Left ventricle myocardium superior (tissue), 1 donor: ENCODE data around the gene CCDC177. TPM values are rescaled to one million over a fixed set of nuclear protein-coding genes. Genes with fewer than 3 reads are reported as not detected.

Experiments used
- ATAC-seq: fragments of 200-7000 bp; cut with Tn5 transposase; one replicate; pipeline ENCODE4 v1.9.1; 2020; ENCODE audit warnings: mild to moderate bottlenecking, moderate library complexity
- DNase-seq: peaks from one replicate; pipeline ENCODE4 v3.0.0-alpha.2; 2020
- intact Hi-C: fragments of 100-400 bp; cut with micrococcal nuclease; formaldehyde crosslinking; loops from one replicate; pipeline ENCODE4 v1.11.0; 2022
- long read RNA-seq: library from polyadenylated mRNA; unstranded; transcript quantifications from one replicate; pipeline ENCODE4 v2.0.0, GENCODE V29; 2021
- total RNA-seq: library from RNA; stranded (reverse); fragmentation: NEBNext Ultra II Directional; extraction: Animal tissue kit (Norgen Biotek cat#: 25700); gene quantifications from one replicate; pipeline ENCODE4 v1.2.1, GENCODE V29; 2021
- donor health status: DM: no; HTN: yes; CAD: no; lungs with severe emphysema.

CCDC177 gene
- not detected for total RNA-seq
- long read RNA-seq = 0 reads

DNA sequence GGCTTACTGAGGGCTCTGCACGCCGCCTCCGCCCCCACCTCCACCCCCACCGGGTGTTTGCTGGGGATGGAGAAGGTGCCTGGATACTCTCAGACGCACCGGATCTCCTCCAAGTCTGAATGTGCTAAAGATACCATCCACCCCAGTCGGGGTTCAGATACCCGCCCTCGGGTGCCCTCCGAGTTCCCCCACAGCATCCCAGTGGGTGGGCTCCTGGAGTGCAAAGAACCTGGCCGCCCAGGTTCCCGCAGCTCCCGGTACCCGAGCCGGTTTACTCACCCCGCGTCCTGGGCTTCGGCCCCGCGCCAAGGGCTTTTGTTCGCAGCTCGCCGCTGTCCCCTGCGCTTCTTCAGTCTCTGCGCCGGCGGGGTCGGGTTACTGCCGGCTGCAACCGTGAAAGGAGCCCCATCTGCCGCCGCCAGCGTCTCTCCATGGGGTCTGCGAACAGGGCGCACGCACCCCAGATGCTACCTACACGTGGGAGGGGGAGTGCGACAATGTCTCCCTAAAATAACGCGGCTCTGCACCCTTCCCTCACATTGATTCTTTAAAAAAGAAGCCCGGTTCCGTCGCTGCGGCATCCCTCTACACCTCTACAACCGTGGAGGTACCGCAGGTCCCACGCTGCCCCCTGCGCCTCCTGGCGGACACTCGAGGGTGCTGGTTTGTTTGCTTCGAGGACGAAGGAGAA lies at the start of gene CCDC177:
TSS of gene CCDC177 (minus strand) at position 609 of the 691 bp plus-strand sequence. CDS start 1,249 bp downstream, outside the sequence.
- DNase-seq (peak; percentile 67), ATAC-seq (peak; percentile 53)
- intact Hi-C loops = no loop called here

- DNase-seq (no peak), ATAC-seq (no peak)
- intact Hi-C loops = no loop called here
Observed at GRCh38 chr14:69624136-69624535, 49.5 kb upstream of the CCDC177 start.

- no peak for DNase-seq
- intact Hi-C loops = no loop called here
- ATAC-seq = no peak
Observed at GRCh38 chr14:69620981-69621380, 46.3 kb upstream of the CCDC177 start.

- DNase-seq (no peak), ATAC-seq (no peak)
- intact Hi-C loops = no loop called here
Observed at GRCh38 chr14:69620211-69620611, 45.5 kb upstream of the CCDC177 start.

GRCh38 chr14:69619012-69619411 lies 44.3 kb upstream of the CCDC177 start:
- no peak for ATAC-seq
- DNase-seq = no peak
- intact Hi-C loops = loop anchor here (10.0 kb wide), 1 partner anchor 46 kb away; no protein-coding TSS in a partner anchor

GRCh38 chr14:69617796-69618195 lies 43.1 kb upstream of the CCDC177 start:
- ATAC-seq (no peak), DNase-seq (no peak)
- intact Hi-C loops = loop anchor here (10.0 kb wide), 1 partner anchor 47 kb away; no protein-coding TSS in a partner anchor

DNA sequence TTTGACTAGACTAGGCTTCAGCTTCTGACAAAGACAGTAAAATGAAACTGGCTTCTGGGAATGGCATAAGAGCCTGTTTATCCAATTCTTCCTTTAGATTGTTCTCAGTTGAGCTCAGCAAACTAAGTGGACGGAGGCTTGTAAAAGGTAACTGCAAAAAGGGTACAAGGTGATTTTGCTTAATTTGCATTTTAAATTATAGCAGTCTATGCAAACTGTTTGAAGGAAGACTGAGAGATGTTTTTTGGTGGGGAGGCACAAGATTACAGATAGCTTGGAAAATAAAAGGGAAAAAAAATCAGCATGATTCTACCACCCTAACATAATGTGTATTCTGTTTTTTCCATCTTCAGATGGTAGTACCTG lies 41.7 kb upstream of the CCDC177 start:
- no peak for DNase-seq
- intact Hi-C loops = loop anchor here (10.0 kb wide), 1 partner anchor 48 kb away; no protein-coding TSS in a partner anchor

DNA sequence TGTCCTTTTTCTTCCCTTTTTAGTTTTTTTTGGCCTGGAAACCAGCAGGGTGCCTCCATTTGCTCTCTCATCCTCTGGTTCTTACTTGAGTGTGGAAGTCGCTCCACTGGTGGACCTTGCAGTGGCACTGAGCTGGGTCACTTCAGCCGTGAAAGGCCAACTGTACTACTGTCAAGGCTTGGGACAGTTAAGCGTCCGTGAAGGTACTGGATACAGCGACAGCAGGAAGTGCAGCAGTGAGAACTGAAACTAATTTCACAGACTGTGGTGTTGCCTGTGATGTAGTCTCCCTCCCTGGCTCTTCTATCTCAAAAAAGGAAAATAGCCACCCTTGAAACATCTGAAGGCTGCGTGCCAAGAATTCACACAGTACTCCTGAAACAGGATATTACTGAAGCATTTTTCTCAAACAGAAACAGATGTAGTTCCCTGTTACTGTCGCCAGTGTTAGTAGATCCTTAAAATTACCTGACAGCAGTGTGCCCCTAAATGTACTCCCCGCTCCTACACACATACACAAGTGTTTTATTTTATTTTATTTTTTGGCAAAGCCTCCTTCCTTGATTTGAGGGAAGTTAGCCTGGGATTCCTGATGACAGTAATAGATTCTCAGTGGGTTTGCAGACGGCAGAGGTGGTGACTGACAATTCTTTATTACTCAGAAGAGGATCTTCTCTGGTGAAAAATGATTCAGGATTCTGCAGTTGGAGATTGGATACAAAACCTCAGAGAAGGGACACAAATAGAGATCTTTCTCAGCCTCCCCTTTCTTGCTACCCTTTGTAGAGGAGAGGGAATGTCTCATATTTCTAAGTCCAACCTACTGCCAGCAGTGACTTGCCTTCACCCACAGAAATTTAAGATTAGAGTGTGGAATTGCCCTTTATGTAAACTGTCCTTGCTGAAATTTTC lies 41.1 kb upstream of the CCDC177 start:
- DNase-seq (no peak), ATAC-seq (peak; percentile 52)
- intact Hi-C loops = loop anchor here (10.0 kb wide), 1 partner anchor 49 kb away; no protein-coding TSS in a partner anchor

More for the DNA sequence above, 41.7 kb upstream of the CCDC177 start:
- no peak for ATAC-seq

DNA sequence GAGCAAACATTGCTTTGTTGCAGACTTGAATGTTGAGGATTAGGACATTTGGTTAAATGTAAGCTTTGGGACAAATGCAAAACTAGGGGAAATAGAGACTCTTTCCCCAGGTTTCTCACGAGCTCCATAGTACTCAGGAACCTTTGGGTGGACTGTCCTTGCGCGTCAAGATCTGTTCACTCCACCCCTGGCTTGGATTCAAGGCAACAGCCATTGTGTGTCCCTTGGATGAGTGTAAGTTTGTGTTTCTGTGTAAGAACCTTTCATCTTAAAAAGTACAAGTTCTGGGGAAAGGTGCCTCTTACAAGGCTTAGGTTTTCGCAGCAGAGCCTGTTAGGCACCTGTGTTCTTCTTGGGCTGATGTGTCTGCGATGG lies 40.4 kb upstream of the CCDC177 start:
- ATAC-seq (no peak), DNase-seq (no peak)
- intact Hi-C loops = loop anchor here (10.0 kb wide), 1 partner anchor 50 kb away; no protein-coding TSS in a partner anchor

GRCh38 chr14:69614592-69614991 lies 39.9 kb upstream of the CCDC177 start:
- intact Hi-C loops = loop anchor here (10.0 kb wide), 1 partner anchor 50 kb away; no protein-coding TSS in a partner anchor
- DNase-seq = no peak
- ATAC-seq = no peak

DNA sequence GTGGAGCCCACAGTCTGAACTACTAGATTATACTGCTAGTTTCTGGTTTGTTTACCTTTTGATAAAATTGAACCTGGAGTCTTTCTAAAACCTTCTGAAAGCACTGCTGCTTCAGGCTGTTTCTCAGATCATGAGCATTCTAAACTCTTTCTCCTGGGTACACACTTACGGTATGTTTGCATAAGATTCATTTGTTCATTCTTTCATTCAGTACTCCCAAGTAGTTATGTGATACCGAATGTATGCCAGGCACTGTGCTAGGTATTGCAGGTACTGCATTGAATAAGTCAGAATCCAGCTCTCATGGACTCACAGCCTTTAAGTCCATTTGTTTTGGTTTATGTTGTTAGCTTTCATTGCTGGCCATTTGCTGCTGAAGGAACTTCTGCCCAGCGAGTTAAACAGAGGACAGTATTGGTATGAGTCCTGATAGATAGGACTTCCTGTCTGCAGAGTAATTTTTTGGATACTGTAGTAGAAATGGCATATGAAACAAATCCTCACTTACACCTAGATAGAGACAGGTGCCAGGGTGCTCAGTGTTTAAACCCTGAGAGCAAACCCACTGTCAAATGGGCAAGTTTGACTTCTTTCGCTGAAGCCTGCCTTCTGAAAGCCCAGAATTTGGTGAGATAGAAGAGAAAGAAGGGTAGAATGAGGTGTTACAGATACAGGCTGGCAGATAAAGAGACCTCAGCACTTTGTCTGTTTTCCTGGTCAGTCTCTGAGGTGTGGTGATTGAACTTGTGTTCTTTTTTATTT lies 38.8 kb upstream of the CCDC177 start:
- no peak for DNase-seq
- intact Hi-C loops = loop anchor here (10.0 kb wide), 1 partner anchor 51 kb away; no protein-coding TSS in a partner anchor
- no peak for ATAC-seq

DNA sequence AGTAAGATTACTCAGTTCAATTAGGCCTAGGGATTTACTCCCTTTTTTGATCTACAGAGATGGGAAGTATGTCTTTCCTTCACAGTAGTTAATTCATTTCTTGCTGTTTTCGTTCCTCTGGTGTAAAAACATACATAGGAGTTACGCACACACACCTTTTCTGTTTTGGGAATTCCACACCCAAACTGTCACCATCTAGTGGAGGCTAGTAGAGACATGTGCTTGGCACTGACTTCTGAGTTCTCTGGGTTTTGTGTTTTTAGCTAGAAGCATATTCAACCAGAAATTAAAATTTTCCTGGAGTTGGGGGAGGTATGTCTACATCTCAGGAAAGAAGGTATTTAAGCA lies 38.1 kb upstream of the CCDC177 start:
- intact Hi-C loops = loop anchor here (10.0 kb wide), 1 partner anchor 52 kb away; no protein-coding TSS in a partner anchor
- no peak for DNase-seq
- ATAC-seq = no peak

DNA sequence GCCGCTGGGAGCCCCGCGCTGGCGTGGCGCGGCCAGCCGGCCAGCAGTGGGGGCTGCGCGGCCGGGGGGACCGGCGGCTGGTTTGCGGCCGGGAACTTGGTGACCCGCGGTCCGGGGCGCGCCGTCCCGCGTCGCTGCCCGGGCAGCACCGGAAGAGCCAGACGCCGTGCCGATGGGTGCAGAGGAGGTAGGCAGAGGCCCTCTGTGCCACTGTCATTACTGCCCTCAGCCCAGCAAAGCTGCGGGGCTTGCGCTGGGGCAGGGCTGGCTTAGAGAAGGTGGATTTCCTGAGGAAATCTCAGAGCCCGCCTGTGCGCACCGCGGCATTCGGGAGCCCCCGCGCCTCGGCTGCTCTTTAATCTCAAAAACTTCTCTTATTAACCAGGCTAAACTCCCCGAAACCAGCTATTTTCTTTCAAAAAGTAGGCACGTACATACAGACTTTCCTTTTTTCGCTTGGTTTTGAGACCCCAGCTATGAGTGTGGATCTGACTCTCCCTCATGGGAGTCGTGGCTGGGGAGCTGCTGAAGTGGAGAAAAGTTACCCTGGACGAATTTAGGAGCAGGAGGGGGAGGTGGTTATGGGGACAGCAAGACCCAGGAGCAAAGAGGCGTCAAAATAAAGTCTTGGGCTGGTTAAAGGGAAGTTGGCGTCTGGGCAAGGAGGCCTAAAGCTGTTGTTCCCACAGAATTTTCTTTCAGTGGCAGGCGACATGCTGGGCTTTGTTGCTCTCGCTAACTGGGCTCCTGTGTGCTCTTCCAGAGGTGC lies 37.5 kb upstream of the CCDC177 start:
- DNase-seq (peak; percentile 62), ATAC-seq (no peak)
- intact Hi-C loops = loop anchor here (10.0 kb wide), 1 partner anchor 53 kb away; no protein-coding TSS in a partner anchor

- intact Hi-C loops = loop anchor here (10.0 kb wide), 1 partner anchor 53 kb away; no protein-coding TSS in a partner anchor
- peak; percentile 87 for ATAC-seq
- peak; percentile 95 for DNase-seq
Observed at GRCh38 chr14:69611172-69612013, 36.7 kb upstream of the CCDC177 start, which contains the start of gene SUSD6. SUSD6 (plus strand) TSS chr14:69611596; CDS start chr14:69658593, 46,997 bp downstream.

DNA sequence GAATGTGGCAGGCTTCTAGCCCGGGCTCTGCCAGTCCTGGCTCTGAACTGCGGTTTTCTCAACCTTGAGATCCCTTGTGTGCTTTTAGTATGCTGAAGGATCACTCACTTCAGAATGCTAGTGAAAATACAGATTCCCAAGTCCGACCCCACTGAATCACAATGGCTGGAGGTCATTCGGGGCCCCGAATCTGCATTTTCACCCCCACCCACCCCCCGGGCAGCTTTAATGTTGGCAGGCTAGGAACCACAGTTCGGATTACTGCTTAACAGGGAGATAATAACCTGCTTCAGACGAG lies 36.2 kb upstream of the CCDC177 start:
- ATAC-seq = peak; percentile 3
- DNase-seq = no peak
- intact Hi-C loops = loop anchor here (10.0 kb wide), 1 partner anchor 54 kb away; no protein-coding TSS in a partner anchor

GRCh38 chr14:69610020-69610873 lies 35.6 kb upstream of the CCDC177 start:
- intact Hi-C loops = loop anchor here (10.0 kb wide), 1 partner anchor 55 kb away; no protein-coding TSS in a partner anchor
- ATAC-seq = no peak
- peak; percentile 20 for DNase-seq
